HepG2 (cell line): Measurements from ENCODE around the gene PIGC. TPM values are rescaled to one million over a fixed set of nuclear protein-coding genes. Genes with fewer than 3 reads are reported as not detected.

Experiments
- ARHGAP35 ChIP-seq: sonication (generic); formaldehyde crosslinking; IDR thresholded peaks from 2 replicates; pipeline ENCODE4 v1.9.0; 2022; ENCODE audit warnings: mild to moderate bottlenecking, inconsistent platforms, moderate library complexity, missing genetic modification reagents, borderline replicate concordance
- CBX2 ChIP-seq, 2 experiments: fragments of 200-600 bp in 1 of 2; sonication (generic); formaldehyde crosslinking in 1 of 2; IDR thresholded peaks; 2 replicates each; pipeline versions ENCODE4 v1.7.0 to v1.8.1; 2018 to 2022; ENCODE audit warnings: low read depth in 2 of 2, low read length in 1 of 2, mild to moderate bottlenecking in 1 of 2, missing genetic modification reagents in 1 of 2
- FUBP1 ChIP-seq: sonication (generic); formaldehyde crosslinking; IDR thresholded peaks from 2 replicates; pipeline ENCODE4 v1.5.1; 2020; ENCODE audit warnings: missing genetic modification reagents, mild to moderate bottlenecking, borderline replicate concordance
- HDAC6 ChIP-seq: fragments of 200-600 bp; sonication (generic); IDR thresholded peaks from 2 replicates; pipeline ENCODE4 v1.7.0; 2017; ENCODE audit warnings: mild to moderate bottlenecking, antibody characterized with exemption, low read length, low read depth
- IKZF4 ChIP-seq: sonication (generic); formaldehyde crosslinking; IDR thresholded peaks from 2 replicates; pipeline ENCODE4 v1.5.1; 2020; ENCODE audit warnings: borderline replicate concordance, mild to moderate bottlenecking, low read depth, missing genetic modification reagents; ENCODE audit errors: not compliant biosample characterization
- KLF9 ChIP-seq: IDR thresholded peaks from 2 replicates; pipeline ENCODE4 v1.6.1; 2016; ENCODE audit warnings: low read depth
- SAP130 ChIP-seq: IDR thresholded peaks from 2 replicates; pipeline ENCODE4 v1.6.1; 2016; ENCODE audit warnings: low read depth
- SP1 ChIP-seq, 2 experiments: fragments of 450-650 bp in 1 of 2; sonication (generic) in 1 of 2; formaldehyde crosslinking in 1 of 2; IDR thresholded peaks; 2 replicates each; pipeline versions ENCODE4 v1.4.0 to v1.6.1; 2016 to 2020; ENCODE audit warnings: missing genetic modification reagents in 1 of 2
- SRSF1 ChIP-seq: fragments of 200-400 bp; formaldehyde crosslinking; optimal IDR thresholded peaks from 2 replicates; pipeline ENCODE3; 2017; ENCODE audit warnings: mild to moderate bottlenecking, low read depth, low read length, moderate library complexity
- STAT5B ChIP-seq: sonication (generic); formaldehyde crosslinking; IDR thresholded peaks from 2 replicates; pipeline ENCODE4 v1.4.0; 2020; ENCODE audit warnings: missing genetic modification reagents
- THAP11 ChIP-seq: IDR thresholded peaks from 2 replicates; pipeline ENCODE4 v1.6.1; 2016; ENCODE audit warnings: missing biosample characterization, missing genetic modification reagents
- TRAFD1 ChIP-seq: sonication (generic); formaldehyde crosslinking; IDR thresholded peaks from 2 replicates; pipeline ENCODE4 v1.5.1; 2020; ENCODE audit warnings: missing genetic modification reagents, mild to moderate bottlenecking, borderline replicate concordance
- ZNF234 ChIP-seq: sonication (generic); formaldehyde crosslinking; conservative IDR thresholded peaks from 2 replicates; pipeline ENCODE4 v1.5.1; 2020; ENCODE audit warnings: mild to moderate bottlenecking, missing genetic modification reagents
- ZNF33A ChIP-seq: sonication (generic); formaldehyde crosslinking; IDR thresholded peaks from 2 replicates; pipeline ENCODE4 v1.5.1; 2020; ENCODE audit warnings: missing genetic modification reagents, mild to moderate bottlenecking, moderate library complexity, borderline replicate concordance
- ZNF562 ChIP-seq: sonication (generic); formaldehyde crosslinking; IDR thresholded peaks from 2 replicates; pipeline ENCODE4 v1.8.0; 2022; ENCODE audit warnings: missing genetic modification reagents, borderline replicate concordance
- ZNF737 ChIP-seq: sonication (generic); formaldehyde crosslinking; IDR thresholded peaks from 2 replicates; pipeline ENCODE4 v1.5.0; 2020; ENCODE audit warnings: missing genetic modification reagents, mild to moderate bottlenecking, borderline replicate concordance
- ZNF773 ChIP-seq: sonication (generic); formaldehyde crosslinking; IDR thresholded peaks from 2 replicates; pipeline ENCODE4 v1.4.0; 2020; ENCODE audit warnings: missing genetic modification reagents, borderline replicate concordance
- ZSCAN9 ChIP-seq: IDR thresholded peaks from 2 replicates; pipeline ENCODE4 v1.6.1; 2016; ENCODE audit warnings: borderline replicate concordance
- polyA plus RNA-seq, 8 experiments: library from polyadenylated mRNA; depleted of rRNA in 3 of 8; stranded (reverse) in 7 of 8; unstranded in 1 of 8; fragments of >200 nt; fragmentation: Illumina TruSeq in 4 of 8; extraction: Trizol in 4 of 8; gene quantifications; 2 replicates each; pipeline versions ENCODE4 v1.2.1 to v1.2.3, GENCODE V29; 2011 to 2016; ENCODE audit warnings: low read depth in 4 of 8, missing spikeins in 1 of 8, mixed read lengths in 1 of 8; ENCODE audit not compliant: insufficient read depth in 1 of 8
- total RNA-seq, 5 experiments: library from RNA; depleted of rRNA; stranded (reverse); fragments of >200 nt; fragmentation: Illumina TruSeq; extraction: Trizol; gene quantifications; 2 replicates each; pipeline ENCODE4 v1.2.3, GENCODE V29; 2016; ENCODE audit warnings: low read depth in 1 of 5
- TF ChIP-seq, protein P1 (sequence below): sonication (generic); formaldehyde crosslinking; IDR thresholded peaks from 2 replicates; pipeline ENCODE4 v1.4.0; 2020; ENCODE audit warnings: mild to moderate bottlenecking, low read depth, missing genetic modification reagents
- TF ChIP-seq, protein P2 (sequence below): sonication (generic); formaldehyde crosslinking; IDR thresholded peaks from 2 replicates; pipeline ENCODE4 v1.8.0; 2022; ENCODE audit warnings: mild to moderate bottlenecking, missing genetic modification reagents; ENCODE audit not compliant: insufficient replicate concordance
- TF ChIP-seq, protein P3 (sequence below): IDR thresholded peaks from 2 replicates; pipeline ENCODE4 v1.6.1; 2016; ENCODE audit warnings: missing biosample characterization, missing genetic modification reagents, low read depth

Gene PIGC
- total and polyA plus RNA-seq, 2 of the 13 experiments (the other 11 are each of a cell fraction or from before 2014, with no cell fraction given): 26.7 to 29.5 TPM

DNA sequence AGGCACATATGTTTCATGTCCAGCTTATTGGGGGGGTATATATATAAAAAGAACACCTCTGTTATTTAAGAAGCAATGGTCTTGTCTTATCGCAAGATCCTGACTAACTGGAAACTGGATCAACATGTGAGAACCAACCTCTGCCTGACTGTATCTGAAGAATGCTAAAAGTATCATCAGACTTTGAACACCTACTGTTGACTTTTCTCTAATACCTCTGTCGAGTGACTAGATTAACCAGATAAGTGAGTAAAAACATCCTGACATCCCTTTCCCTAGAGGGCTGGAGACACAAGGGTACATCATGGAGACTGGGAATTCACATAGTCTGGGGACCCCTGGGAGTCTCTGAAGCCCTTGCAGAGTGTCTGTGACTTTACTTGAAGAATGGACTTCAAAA, 26.3 kb upstream of the PIGC start (continued):
- TF ChIP-seq, protein P1, sequence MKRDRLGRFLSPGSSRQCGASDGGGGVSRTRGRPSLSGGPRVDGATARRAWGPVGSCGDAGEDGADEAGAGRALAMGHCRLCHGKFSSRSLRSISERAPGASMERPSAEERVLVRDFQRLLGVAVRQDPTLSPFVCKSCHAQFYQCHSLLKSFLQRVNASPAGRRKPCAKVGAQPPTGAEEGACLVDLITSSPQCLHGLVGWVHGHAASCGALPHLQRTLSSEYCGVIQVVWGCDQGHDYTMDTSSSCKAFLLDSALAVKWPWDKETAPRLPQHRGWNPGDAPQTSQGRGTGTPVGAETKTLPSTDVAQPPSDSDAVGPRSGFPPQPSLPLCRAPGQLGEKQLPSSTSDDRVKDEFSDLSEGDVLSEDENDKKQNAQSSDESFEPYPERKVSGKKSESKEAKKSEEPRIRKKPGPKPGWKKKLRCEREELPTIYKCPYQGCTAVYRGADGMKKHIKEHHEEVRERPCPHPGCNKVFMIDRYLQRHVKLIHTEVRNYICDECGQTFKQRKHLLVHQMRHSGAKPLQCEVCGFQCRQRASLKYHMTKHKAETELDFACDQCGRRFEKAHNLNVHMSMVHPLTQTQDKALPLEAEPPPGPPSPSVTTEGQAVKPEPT (CRISPR knock-in tag): no peak
- TF ChIP-seq ZNF773 (CRISPR knock-in tag) (no peak), IKZF4 (CRISPR knock-in tag) (no peak), SRSF1 (no peak), KLF9 (CRISPR knock-in tag) (no peak), FUBP1 (CRISPR knock-in tag) (no peak), STAT5B (CRISPR knock-in tag) (no peak), ZNF33A (CRISPR knock-in tag) (no peak), SAP130 (CRISPR knock-in tag) (peak; percentile 82), TRAFD1 (no peak), THAP11 (CRISPR knock-in tag) (peak; percentile 75), ARHGAP35 (CRISPR knock-in tag) (no peak), ZNF737 (CRISPR knock-in tag) (no peak), ZNF234 (no peak), CBX2 (IDR thresholded peaks at IDR 0.05; ENCODE audit: low read depth, low read length) (no peak), CBX2 (CRISPR knock-in tag; IDR thresholded peaks at IDR 0.05; ENCODE audit: low read depth) (no peak), HDAC6 (no peak), SP1 (IDR thresholded peaks at IDR 0.05) (no peak), SP1 (CRISPR knock-in tag; IDR thresholded peaks at IDR 0.05) (no peak), ZNF562 (CRISPR knock-in tag) (no peak), ZSCAN9 (CRISPR knock-in tag) (peak; percentile 64; the same call in 1 of the 2 replicates)
- TF ChIP-seq, protein P2, sequence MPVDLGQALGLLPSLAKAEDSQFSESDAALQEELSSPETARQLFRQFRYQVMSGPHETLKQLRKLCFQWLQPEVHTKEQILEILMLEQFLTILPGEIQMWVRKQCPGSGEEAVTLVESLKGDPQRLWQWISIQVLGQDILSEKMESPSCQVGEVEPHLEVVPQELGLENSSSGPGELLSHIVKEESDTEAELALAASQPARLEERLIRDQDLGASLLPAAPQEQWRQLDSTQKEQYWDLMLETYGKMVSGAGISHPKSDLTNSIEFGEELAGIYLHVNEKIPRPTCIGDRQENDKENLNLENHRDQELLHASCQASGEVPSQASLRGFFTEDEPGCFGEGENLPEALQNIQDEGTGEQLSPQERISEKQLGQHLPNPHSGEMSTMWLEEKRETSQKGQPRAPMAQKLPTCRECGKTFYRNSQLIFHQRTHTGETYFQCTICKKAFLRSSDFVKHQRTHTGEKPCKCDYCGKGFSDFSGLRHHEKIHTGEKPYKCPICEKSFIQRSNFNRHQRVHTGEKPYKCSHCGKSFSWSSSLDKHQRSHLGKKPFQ (CRISPR knock-in tag): no peak
- TF ChIP-seq, protein P3, sequence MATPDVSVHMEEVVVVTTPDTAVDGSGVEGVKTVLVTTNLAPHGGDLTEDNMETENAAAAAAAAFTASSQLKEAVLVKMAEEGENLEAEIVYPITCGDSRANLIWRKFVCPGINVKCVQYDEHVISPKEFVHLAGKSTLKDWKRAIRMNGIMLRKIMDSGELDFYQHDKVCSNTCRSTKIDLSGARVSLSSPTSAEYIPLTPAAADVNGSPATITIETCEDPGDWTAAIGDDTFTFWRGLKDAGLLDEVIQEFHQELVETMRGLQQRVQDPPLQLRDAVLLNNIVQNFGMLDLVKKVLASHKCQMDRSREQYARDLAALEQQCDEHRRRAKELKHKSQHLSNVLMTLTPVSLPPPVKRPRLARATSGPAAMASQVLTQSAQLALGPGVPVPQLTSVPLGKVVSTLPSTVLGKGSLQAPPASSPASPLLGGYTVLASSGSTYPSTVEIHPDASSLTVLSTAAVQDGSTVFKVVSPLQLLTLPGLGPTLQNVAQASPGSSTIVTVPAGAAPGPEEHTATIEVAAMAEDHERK: no peak
